ENCODE results near the gene MFRP.
A peak's percentile ranks its signal among the peaks of the same experiment; 100 is the strongest.

DNA sequence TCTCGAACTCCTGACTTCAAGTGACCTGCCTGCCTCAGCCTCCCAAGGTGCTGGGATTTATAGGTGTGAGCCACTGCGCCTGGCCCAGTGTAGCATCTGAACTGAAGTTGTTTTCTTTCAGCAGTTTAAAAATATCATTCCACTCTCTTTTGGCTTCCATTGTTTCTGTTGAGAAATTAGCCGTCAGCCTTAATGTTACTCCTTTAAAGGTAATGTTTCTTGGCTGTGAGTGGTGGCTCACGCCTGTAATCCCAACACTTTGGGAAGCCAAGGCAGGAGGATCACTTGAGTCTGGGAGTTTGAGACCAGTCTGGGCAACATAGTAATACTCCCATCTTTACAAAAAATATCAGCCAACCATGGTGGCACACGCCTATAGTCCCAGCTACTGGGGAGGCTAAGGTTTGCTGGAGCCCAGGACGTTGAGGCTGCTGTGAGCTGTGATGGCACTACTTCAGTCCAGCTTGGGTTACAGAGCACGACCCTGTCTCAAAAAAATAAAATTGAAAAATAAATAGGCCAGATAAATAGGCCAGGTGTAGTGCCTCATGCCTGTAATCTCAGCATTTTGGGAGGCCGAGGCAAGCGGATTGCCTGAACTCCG, 55.5 kb downstream of the MFRP start:
- TF ChIP-seq, protein P1, sequence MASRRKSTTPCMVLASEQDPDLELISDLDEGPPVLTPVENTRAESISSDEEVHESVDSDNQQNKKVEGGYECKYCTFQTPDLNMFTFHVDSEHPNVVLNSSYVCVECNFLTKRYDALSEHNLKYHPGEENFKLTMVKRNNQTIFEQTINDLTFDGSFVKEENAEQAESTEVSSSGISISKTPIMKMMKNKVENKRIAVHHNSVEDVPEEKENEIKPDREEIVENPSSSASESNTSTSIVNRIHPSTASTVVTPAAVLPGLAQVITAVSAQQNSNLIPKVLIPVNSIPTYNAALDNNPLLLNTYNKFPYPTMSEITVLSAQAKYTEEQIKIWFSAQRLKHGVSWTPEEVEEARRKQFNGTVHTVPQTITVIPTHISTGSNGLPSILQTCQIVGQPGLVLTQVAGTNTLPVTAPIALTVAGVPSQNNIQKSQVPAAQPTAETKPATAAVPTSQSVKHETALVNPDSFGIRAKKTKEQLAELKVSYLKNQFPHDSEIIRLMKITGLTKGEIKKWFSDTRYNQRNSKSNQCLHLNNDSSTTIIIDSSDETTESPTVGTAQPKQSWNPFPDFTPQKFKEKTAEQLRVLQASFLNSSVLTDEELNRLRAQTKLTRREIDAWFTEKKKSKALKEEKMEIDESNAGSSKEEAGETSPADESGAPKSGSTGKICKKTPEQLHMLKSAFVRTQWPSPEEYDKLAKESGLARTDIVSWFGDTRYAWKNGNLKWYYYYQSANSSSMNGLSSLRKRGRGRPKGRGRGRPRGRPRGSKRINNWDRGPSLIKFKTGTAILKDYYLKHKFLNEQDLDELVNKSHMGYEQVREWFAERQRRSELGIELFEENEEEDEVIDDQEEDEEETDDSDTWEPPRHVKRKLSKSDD (conservative IDR thresholded peaks at IDR 0.05; ENCODE audit: low read length) = no peak
- TF ChIP-seq CBX5 (IDR thresholded peaks at IDR 0.05; ENCODE audit: borderline replicate concordance, low read depth) (peak; percentile 89), ZNF436 (CRISPR knock-in tag; IDR thresholded peaks at IDR 0.05) (no peak), SP1 (CRISPR knock-in tag; IDR thresholded peaks at IDR 0.05) (no peak; the same call in 1 of the 2 replicates), POLR2A (conservative IDR thresholded peaks at IDR 0.05) (no peak), ZFX (CRISPR knock-in tag; IDR thresholded peaks at IDR 0.05) (no peak), HNRNPUL1 (IDR thresholded peaks at IDR 0.05; ENCODE audit: low read length) (no peak), RBM22 (IDR thresholded peaks at IDR 0.05; ENCODE audit: low read depth, low read length, poor library complexity, severe bottlenecking) (no peak), EP300 (IDR thresholded peaks at IDR 0.05; ENCODE audit: low read length) (no peak), HIVEP1 (CRISPR knock-in tag; IDR thresholded peaks at IDR 0.05) (no peak), POLR2H (tag; IDR thresholded peaks at IDR 0.05; ENCODE audit: low read depth) (no peak)
- TF ChIP-seq, protein P2, sequence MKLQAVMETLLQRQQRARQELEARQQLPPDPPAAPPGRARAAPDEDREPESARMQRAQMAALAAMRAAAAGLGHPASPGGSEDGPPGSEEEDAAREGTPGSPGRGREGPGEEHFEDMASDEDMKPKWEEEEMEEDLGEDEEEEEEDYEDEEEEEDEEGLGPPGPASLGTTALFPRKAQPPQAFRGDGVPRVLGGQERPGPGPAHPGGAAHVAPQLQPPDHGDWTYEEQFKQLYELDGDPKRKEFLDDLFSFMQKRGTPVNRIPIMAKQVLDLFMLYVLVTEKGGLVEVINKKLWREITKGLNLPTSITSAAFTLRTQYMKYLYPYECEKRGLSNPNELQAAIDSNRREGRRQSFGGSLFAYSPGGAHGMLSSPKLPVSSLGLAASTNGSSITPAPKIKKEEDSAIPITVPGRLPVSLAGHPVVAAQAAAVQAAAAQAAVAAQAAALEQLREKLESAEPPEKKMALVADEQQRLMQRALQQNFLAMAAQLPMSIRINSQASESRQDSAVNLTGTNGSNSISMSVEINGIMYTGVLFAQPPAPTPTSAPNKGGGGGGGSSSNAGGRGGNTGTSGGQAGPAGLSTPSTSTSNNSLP (IDR thresholded peaks at IDR 0.05; ENCODE audit: borderline replicate concordance, low read depth, low read length) = no peak

All from K562 (cell line).